CD4-positive, alpha-beta T cell treated with Interleukin-15 for 1 hour (primary cell): ENCODE results near the gene ANKDD1A.

Experiments
- DNase-seq: peaks from one replicate; pipeline ENCODE4 v3.0.0-alpha.2; 2020

Gene ANKDD1A

DNA sequence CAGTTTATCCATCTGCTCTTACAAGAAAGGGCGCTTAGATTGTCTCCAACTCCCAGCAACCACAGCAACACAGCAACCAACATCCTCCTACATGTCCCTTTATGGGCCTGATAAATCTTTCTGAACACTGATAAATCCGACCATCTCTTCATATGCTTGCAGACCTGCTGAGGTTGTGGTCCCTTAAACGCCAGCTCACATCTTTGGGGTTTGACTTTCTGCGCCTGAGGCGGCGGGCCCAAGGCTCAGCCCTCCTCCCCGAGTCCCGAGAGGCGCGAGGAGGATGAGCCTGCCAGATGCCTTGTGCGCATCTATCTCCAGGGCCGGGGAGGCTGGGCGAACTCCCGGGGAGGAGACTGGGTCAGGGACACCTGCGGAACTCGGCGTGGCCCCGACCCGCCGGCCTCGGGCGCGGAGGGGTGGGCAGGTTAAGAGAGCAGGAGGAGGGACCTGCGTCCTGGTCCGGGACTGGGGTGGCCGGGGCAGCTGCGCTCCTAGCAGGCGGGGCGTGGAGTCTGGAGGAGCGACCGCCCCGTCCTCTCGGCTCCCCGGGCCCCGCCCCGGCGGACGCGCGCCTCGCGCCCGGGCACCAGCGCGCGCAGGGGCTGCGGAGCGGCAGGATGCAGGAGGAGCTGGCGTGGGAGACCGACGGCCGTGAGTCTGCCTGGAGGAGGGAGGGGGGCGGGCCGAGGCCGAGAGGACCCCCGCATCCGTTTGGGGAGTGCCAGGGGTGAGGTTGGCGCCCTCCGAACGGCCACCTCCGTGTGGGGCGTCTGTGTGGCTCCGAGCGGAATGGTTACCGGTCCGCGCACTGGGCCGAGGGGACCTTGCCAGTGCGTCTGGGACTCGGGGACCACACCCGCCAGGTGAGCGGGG lies at the start of gene ANKDD1A:
Gene ANKDD1A (plus strand): TSS at position 592 of the 876 bp plus-strand sequence. CDS start 29 bp downstream, at position 621.
- DNase-seq, result no peak

DNA sequence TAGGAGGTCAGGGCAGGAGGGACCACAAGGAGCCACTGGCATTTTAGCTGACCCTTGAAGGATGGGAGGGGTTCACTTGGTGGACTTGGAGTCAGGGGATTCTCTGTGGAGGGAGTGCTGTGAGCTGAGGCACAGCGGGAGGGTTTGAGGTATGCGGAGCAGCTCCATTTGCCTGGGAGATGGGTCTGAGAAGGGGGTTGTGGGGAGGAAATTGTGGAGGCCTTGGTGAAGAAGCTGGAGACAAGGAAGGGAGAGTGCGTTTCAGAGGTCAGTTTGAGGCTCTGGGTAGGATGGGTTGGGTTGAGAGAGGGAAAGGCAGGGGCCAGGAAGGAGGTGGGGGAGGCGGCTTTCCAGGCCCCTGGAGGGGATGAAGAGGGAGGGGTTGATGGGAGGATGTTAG lies 49.7 kb upstream of the ANKDD1A start:
- DNase-seq, result no peak

DNA sequence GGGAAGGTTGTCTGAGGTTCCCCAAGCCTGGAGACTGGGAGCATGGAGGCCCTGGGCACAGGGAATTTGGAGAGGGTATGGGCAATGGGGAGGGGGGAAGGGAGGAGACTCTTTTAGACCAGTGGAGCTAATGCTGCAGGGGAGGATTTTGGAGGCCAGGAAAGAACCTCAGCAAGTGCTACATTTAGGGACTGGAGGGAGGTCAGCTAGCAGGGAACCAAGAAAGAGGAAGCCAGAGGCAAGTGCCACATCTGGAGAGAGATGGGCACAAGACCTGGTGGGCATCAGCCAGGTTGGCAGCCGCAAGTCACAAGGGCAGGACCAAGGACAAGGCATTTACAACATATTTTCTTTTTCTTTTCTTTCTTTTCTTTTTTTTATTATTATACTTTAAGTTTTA lies 49.3 kb upstream of the ANKDD1A start:
- no peak for DNase-seq

DNA sequence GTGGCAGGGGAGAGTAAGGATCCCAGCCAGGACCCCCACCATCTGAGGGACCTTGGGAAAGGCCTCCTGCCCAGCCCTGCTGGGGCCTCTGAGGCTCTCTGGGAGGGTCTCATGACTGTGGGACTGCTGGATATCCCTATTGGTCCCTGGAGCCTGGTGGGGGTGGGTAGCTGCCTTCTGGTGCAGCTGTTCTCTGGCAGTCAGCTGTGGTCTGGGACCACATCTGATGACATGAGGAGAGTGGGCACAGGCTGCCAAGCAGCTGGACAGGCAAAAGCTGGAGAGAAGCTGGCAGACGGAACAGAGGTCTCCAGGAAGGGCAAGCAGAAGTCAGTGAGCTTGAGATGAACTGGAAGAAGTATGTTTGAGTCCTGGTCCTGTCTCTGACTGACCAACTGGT lies 47.6 kb upstream of the ANKDD1A start:
- no peak for DNase-seq

DNA sequence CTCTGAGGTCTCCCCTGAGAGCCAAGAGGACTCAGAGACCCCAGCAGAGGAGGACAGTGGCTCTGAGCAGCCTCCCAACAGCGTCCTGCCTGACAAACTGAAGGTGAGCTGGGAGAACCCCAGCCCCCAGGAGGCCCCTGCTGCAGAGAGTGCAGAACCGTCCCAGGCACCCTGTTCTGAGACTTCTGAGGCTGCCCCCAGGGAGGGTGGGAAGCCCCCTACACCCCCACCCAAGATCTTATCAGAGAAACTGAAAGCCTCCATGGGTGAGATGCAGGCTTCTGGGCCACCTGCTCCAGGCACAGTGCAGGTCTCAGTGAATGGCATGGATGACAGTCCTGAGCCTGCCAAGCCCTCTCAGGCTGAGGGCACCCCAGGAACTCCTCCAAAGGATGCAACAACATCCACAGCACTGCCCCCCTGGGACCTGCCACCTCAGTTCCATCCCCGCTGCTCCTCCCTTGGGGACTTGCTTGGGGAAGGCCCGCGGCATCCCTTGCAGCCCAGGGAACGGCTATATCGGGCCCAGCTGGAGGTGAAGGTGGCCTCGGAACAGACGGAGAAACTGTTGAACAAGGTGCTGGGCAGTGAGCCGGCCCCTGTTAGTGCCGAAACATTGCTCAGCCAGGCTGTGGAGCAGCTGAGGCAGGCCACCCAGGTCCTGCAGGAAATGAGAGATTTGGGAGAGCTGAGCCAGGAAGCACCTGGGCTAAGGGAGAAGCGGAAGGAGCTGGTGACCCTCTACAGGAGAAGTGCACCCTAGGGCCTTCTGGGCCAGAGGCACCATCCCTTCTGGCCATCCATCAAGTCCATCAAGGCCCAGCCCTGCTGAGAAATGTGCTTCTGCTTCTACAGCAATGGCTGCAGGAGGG lies 46.3 kb upstream of the ANKDD1A start:
- no peak for DNase-seq

- no peak for DNase-seq
Observed at GRCh38 chr15:64865998-64866520, 45.6 kb upstream of the ANKDD1A start.

- no peak for DNase-seq
Observed at GRCh38 chr15:64869501-64869900, 42.2 kb upstream of the ANKDD1A start.

- no peak for DNase-seq
Observed at GRCh38 chr15:64870353-64870752, 41.3 kb upstream of the ANKDD1A start.

GRCh38 chr15:64875641-64876223 lies 36.0 kb upstream of the ANKDD1A start:
- no peak for DNase-seq

- peak; percentile 54 for DNase-seq
Observed at GRCh38 chr15:64877435-64877834, 34.3 kb upstream of the ANKDD1A start.

DNA sequence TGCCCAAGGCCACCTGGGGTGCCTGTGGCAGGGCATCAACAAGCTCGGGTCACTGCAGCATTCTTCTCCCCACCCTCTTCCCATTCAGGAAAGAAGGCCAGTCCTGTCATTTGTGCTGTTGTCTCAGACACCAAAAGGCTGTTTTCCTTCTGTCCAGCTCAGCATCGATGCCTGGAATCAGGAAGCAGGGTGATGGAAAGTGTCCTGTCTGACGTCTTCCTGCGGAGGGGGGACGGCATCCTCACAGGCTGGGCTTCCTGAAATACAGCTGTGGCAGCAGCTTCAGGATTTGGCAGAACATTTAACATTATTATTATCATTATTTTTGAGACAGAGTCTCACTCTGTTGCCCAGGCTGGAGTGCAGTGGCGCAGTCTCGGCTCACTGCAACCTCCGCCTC lies 33.0 kb upstream of the ANKDD1A start:
- DNase-seq, result no peak

- DNase-seq, result peak; percentile 67
Observed at GRCh38 chr15:64883100-64883581, 28.6 kb upstream of the ANKDD1A start.

- peak; percentile 88 for DNase-seq
Observed at GRCh38 chr15:64883997-64884511, 27.6 kb upstream of the ANKDD1A start.

DNA sequence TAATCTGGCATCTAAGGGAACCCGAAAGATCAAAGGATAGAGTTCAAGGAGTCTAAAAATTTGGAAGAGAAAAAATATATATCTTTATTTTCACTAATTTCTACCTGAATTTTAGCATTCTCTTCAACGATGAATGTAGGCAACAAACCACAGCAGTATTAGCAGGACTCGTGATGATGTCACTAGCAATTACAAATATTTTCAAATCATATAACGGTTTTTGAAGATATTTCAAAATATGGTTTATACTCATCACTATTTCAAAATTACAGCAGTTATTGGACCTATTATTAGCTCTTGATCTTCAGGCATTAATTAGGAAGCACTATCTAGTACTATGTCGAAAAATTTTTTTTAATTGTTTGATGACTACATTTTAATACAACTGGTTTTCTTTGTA lies 27.0 kb upstream of the ANKDD1A start:
- no peak for DNase-seq

DNA sequence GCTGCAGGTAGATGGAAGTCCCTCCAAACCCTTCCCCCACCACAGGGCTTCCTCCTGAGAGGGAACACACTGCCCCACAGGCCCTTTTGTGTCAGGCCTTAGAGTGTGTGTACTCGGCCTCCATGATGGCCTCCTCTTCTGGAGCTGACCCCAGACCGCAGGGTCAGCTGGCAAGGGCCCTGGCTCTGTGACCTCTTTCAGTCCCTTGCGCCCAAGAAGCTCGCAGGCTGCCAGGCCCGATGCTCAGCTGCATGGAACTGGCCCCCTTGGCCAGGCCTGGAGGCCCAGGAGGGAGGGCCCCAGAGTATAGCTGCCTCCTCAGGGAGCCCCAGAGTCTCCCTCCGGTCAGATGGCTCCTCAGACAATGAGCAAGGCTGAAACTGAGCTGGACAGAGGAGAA lies 23.4 kb upstream of the ANKDD1A start:
- no peak for DNase-seq

GRCh38 chr15:64891561-64891960 lies 20.1 kb upstream of the ANKDD1A start:
- no peak for DNase-seq

DNA sequence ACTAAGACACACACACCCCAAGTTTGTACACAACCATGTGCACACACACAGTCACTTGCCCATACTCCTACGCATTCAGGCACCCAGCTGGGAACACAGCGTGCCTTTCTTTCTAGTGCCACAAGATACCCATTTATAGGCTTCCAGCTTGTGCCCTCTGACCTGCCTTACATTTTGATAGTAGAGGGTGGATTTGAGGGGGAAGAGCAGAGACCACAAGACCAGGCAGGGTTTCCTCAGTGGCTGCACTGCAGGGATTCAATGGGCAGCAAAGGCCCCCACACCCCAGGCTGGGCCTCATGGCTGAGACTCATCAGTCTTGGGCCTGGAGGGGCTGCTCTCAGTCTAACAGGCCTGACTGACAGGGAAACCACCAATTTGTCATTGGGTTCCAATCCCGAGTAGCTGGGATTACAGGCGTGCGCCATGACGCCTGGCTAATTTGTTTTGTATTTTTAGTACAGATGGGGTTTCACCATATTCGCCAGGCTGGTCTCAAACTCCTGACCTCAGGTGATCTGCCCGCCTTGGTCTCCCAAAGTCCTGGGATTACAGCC lies 18.8 kb upstream of the ANKDD1A start:
- DNase-seq, result no peak

GRCh38 chr15:64893481-64894394 lies 18.0 kb upstream of the ANKDD1A start:
- peak; percentile 98 for DNase-seq

DNA sequence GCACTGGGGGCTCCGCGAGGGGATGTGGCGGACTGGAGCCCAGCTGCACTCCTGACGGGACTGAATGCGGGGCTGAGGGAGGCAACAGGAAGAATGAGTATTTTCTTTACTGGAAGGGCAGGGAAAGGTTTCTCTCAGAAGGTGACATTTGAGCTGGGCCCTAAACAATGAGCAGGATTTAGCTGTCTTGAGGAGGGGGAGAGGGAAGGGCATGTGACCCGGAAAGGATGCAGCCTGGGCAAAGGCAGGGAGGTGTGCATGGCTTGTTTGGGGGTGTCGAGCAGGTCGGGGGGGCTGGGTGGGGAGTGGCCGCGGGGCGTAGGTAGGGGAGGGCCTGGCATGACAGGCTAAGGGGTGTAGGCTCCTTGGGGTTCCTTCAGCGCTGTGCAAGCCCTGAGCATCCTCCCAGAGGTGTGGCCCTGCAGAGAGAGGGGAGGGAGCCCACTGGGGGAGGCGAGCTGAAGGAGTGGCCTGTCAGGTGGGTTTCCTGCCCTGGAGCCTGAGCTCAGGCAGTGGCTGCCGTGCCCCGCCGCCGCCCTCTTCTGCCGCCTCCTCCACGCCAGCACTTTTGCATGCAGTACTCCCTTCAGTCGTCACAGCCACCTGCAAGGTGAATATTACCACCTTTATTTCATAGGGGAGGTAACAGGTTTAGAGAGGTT lies 17.2 kb upstream of the ANKDD1A start:
- DNase-seq, result peak; percentile 89

DNA sequence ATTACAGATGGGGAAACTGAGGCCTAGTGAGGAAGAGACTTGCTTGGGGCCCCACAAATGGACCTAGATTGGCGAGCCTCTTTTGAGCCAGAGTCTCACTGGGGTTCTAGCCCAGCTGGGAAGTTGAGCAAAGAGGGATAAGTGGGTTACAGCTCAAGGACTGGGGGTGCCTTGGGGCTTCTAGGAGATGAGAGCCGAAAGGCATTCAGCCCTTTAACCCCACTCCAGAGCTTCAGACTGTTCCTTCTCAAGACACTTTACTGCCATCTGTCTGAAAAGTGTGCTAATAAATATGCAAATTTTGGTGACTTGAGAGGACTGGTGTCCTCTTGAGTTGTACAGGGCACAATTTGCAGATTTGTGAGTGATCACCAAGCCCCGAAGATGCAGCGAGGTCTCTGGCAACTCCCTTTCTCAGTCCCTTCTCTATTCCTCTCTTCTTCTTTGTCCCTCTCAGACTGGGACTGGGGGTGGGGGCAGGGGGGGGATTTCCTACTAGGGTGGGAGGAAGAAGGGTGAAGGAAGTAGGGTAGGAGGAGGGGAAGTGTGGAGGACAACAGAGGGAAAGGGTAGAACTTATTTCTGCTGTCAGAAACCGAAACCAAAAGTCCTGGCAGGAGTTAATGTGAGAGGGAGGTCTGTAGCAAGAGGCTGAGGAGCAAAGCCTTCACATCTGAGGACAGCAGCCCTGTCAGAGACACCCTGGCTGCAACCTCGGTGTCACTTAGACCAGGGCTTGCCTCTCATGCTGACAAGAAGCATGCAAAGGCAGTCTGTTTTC lies 16.2 kb upstream of the ANKDD1A start:
- DNase-seq, result peak; percentile 56
